ENCODE data around the gene RRP8.

Gene RRP8

GRCh38 chr11:6578134-6578533, 25.3 kb downstream of the RRP8 start (continued):
- TF ChIP-seq PATZ1 (CRISPR knock-in tag; IDR thresholded peaks at IDR 0.05; ENCODE audit: borderline replicate concordance): no peak

- TF ChIP-seq BACH2 (CRISPR knock-in tag; IDR thresholded peaks at IDR 0.05; ENCODE audit: borderline replicate concordance) (no peak), ZNF565 (CRISPR knock-in tag; conservative IDR thresholded peaks at IDR 0.05; ENCODE audit: low read depth) (no peak), GLIS3 (CRISPR knock-in tag; IDR thresholded peaks at IDR 0.05) (no peak), ISL1 (CRISPR knock-in tag; IDR thresholded peaks at IDR 0.05) (peak; percentile 97), ZC3H10 (CRISPR knock-in tag; IDR thresholded peaks at IDR 0.05) (0 out of 2 replicates have a peak, but pooled peaks have one; percentile 44), TCF4 (CRISPR knock-in tag; IDR thresholded peaks at IDR 0.05; ENCODE audit: borderline replicate concordance) (peak; percentile 58; the same call in 1 of the 2 replicates), CREB5 (CRISPR knock-in tag; IDR thresholded peaks at IDR 0.05; ENCODE audit: low read depth) (peak; percentile 75), PATZ1 (CRISPR knock-in tag; IDR thresholded peaks at IDR 0.05; ENCODE audit: borderline replicate concordance) (peak; percentile 92; the same call in 1 of the 2 replicates)
- peak; percentile 81 for ATAC-seq
Measured at GRCh38 chr11:6576471-6577373, 26.7 kb downstream of the RRP8 start.

DNA sequence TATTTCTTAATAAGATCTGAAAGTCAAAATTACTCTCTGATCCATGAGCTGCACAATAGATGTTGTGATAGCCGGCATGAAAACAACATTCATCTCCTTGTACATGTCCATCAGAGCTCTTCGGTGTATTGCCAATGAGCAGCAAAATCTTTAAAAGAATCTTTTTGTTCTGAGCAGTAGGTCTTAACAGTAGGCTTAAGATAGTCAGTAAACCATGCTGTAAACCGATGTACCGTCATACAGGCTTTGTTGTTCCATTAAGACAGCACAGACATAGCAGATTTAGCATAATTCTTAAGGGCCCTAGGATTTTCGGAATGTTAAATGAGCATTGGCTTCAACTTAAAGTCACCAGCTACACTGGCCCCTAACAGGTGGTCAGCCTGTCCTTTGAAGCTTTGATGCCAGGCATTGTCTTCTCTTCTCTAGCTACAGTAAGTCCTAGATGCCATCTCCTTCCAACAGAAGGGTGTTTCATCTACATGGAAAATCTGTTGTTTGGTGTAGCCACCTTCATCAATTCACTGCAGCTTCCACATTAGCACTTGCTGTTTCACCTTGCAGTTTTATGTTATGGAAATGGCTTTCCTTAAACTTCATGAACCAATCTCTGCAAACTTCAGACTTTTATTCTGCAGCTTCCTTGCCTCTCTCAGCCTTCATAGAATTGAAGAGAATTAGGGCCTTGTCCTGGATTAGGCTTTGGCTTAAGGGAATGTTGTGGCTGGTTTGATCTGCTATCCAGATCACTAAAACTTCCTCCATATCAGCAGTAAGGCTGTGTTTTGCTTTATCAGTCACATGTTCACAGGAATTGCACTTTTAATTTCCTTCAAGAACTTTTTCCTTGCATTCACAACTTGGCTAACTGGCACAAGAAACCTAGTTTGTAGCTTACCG, 28.4 kb downstream of the RRP8 start:
- TF ChIP-seq ARNTL (CRISPR knock-in tag; IDR thresholded peaks at IDR 0.05; ENCODE audit: borderline replicate concordance, low read depth) (no peak), ZFP30 (CRISPR knock-in tag; IDR thresholded peaks at IDR 0.05) (no peak), ZNF70 (CRISPR knock-in tag; IDR thresholded peaks at IDR 0.05) (no peak), CSDC2 (CRISPR knock-in tag; IDR thresholded peaks at IDR 0.05) (no peak)
- ATAC-seq: no peak

DNA sequence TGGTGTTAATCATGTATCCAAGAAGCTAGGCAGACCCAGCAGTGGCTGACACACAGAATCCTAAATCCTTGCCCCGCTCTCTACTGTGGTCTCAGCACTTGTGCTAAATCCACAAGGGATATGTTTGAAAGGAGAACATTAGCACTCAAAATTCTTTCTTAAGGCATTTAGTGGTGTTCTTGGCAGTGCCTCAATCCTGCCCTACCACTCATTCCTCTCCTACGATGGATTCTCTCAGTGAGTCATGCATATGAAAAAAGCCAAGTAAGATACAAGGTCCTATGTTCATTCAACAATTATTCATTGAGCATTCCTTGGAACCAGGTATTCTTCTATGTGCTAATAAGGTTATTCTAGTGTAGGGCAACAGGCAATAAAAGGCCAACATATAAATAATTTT, 31.2 kb downstream of the RRP8 start:
- peak; percentile 52 for ATAC-seq
- no peak for TF ChIP-seq TCF4 (CRISPR knock-in tag; IDR thresholded peaks at IDR 0.05; ENCODE audit: borderline replicate concordance)
- no peak for TF ChIP-seq SNAI2 (CRISPR knock-in tag; IDR thresholded peaks at IDR 0.05)
- TF ChIP-seq ISL1 (CRISPR knock-in tag; IDR thresholded peaks at IDR 0.05): peak; percentile 70

- TF ChIP-seq SNAI2 (CRISPR knock-in tag; IDR thresholded peaks at IDR 0.05) (no peak), ARNTL (CRISPR knock-in tag; IDR thresholded peaks at IDR 0.05; ENCODE audit: borderline replicate concordance, low read depth) (no peak), CREB5 (CRISPR knock-in tag; IDR thresholded peaks at IDR 0.05; ENCODE audit: low read depth) (no peak), ZC3H10 (CRISPR knock-in tag; IDR thresholded peaks at IDR 0.05) (no peak), BACH2 (CRISPR knock-in tag; IDR thresholded peaks at IDR 0.05; ENCODE audit: borderline replicate concordance) (no peak), TOX (CRISPR knock-in tag; IDR thresholded peaks at IDR 0.05; ENCODE audit: borderline replicate concordance) (no peak), ZFP3 (CRISPR knock-in tag; IDR thresholded peaks at IDR 0.05) (no peak), ISL1 (CRISPR knock-in tag; IDR thresholded peaks at IDR 0.05) (no peak), PPARA (CRISPR knock-in tag; IDR thresholded peaks at IDR 0.05; ENCODE audit: borderline replicate concordance) (no peak)
- TF ChIP-seq, protein P1, sequence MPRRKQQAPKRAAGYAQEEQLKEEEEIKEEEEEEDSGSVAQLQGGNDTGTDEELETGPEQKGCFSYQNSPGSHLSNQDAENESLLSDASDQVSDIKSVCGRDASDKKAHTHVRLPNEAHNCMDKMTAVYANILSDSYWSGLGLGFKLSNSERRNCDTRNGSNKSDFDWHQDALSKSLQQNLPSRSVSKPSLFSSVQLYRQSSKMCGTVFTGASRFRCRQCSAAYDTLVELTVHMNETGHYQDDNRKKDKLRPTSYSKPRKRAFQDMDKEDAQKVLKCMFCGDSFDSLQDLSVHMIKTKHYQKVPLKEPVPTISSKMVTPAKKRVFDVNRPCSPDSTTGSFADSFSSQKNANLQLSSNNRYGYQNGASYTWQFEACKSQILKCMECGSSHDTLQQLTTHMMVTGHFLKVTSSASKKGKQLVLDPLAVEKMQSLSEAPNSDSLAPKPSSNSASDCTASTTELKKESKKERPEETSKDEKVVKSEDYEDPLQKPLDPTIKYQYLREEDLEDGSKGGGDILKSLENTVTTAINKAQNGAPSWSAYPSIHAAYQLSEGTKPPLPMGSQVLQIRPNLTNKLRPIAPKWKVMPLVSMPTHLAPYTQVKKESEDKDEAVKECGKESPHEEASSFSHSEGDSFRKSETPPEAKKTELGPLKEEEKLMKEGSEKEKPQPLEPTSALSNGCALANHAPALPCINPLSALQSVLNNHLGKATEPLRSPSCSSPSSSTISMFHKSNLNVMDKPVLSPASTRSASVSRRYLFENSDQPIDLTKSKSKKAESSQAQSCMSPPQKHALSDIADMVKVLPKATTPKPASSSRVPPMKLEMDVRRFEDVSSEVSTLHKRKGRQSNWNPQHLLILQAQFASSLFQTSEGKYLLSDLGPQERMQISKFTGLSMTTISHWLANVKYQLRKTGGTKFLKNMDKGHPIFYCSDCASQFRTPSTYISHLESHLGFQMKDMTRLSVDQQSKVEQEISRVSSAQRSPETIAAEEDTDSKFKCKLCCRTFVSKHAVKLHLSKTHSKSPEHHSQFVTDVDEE (CRISPR knock-in tag; IDR thresholded peaks at IDR 0.05): no peak
- ATAC-seq: no peak
Measured at GRCh38 chr11:6571434-6572008, 31.9 kb downstream of the RRP8 start.
